Type B pancreatic cell (in vitro differentiated cells): ENCODE data around the gene POLK. TPM values are rescaled to one million over a fixed set of nuclear protein-coding genes. Genes with fewer than 3 reads are reported as not detected.
"Not testable (repeated sequence)": the region's sequence is repeated elsewhere in the genome, so short reads cannot be mapped to it uniquely, and the experiment has no call there.

Experiments used
- DNase-seq: peaks from one replicate; pipeline ENCODE4 v3.0.0; 2021; ENCODE audit warnings: mixed read lengths; ENCODE audit not compliant: unreplicated experiment; ENCODE audit errors: extremely low spot score
- H3K27ac Mint-ChIP-seq: 2 replicates; pipeline ENCODE4 v1.8.0; 2021; ENCODE audit warnings: mild to moderate bottlenecking, mixed read lengths
- H3K27me3 Mint-ChIP-seq: 2 replicates; pipeline ENCODE4 v1.8.0; 2021; ENCODE audit warnings: mixed read lengths
- H3K36me3 Mint-ChIP-seq: 2 replicates; pipeline ENCODE4 v1.8.0; 2021; ENCODE audit warnings: mixed read lengths
- H3K4me1 Mint-ChIP-seq: one replicate; pipeline ENCODE4 v1.8.0; 2021; ENCODE audit warnings: mixed read lengths; ENCODE audit not compliant: unreplicated experiment
- H3K4me3 Mint-ChIP-seq: 2 replicates; pipeline ENCODE4 v1.8.0; 2021; ENCODE audit warnings: mild to moderate bottlenecking, mixed read lengths
- H3K9me3 Mint-ChIP-seq: 2 replicates; pipeline ENCODE4 v1.8.0; 2021; ENCODE audit warnings: mixed read lengths
- total RNA-seq: library from RNA; stranded (reverse); gene quantifications from 2 replicates; pipeline ENCODE4 v1.2.1, GENCODE V29; 2021; ENCODE audit warnings: low replicate concordance
- TF ChIP-seq, protein P1 (sequence below): fragments of 200-600 bp; sonication (generic); conservative IDR thresholded peaks from 2 replicates; pipeline ENCODE4 v1.5.0; 2021; ENCODE audit warnings: antibody characterized with exemption, mild to moderate bottlenecking

Gene POLK
- total RNA-seq, 1 donor from 2014 or later: 21.2 TPM

DNA sequence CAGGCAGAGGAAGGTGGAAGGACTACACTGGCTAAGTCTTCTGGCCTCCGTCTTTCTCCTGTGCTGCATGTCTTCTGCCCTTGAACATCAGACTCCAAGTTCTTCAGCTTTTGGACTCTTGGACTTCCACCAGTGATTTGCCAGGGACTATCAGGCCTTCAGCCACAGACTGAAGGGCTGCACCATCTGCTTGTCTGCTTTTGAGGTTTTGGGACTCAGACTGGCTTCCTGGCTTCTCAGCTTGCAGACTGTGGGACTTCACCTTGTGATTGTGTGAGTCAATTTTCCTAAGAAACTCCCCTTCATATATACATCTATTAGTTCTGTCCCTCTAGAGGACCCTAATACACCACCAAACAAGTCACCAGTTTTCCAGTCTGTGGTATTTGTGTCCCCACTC, 89.9 kb downstream of the POLK start:
- peaks cover 19% of the 10 kb centered on the region for H3K36me3 Mint-ChIP-seq
- H3K4me3 Mint-ChIP-seq: peak overlapping the region; percentile 38
- H3K27me3 Mint-ChIP-seq: no peaks in the 10 kb centered on the region
- H3K27ac Mint-ChIP-seq: peak overlapping the region; percentile 87
- no peak for DNase-seq
- TF ChIP-seq, protein P1, sequence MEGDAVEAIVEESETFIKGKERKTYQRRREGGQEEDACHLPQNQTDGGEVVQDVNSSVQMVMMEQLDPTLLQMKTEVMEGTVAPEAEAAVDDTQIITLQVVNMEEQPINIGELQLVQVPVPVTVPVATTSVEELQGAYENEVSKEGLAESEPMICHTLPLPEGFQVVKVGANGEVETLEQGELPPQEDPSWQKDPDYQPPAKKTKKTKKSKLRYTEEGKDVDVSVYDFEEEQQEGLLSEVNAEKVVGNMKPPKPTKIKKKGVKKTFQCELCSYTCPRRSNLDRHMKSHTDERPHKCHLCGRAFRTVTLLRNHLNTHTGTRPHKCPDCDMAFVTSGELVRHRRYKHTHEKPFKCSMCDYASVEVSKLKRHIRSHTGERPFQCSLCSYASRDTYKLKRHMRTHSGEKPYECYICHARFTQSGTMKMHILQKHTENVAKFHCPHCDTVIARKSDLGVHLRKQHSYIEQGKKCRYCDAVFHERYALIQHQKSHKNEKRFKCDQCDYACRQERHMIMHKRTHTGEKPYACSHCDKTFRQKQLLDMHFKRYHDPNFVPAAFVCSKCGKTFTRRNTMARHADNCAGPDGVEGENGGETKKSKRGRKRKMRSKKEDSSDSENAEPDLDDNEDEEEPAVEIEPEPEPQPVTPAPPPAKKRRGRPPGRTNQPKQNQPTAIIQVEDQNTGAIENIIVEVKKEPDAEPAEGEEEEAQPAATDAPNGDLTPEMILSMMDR: no peak
- H3K4me1 Mint-ChIP-seq: peaks cover 20% of the 10 kb centered on the region
- H3K9me3 Mint-ChIP-seq: peaks cover 5% of the 10 kb centered on the region

DNA sequence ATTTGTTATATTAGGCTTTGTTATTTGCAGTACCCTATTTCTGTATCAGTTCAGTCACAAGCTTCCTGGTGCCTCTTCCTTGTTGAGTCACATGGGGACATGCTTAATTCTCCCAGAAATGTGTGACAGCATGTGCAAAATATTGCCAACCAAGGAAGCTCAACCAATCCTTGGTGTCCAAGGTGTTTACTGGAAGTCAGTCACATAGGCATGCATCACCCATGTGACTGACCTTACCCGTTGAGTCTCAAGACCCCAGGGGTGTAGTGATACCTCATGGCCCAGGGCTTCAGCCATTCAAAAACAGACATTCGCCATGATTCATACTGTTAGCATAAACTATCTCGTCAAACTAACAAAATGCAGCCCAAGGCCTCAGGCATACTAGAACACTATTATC, 90.3 kb downstream of the POLK start:
- TF ChIP-seq, protein P1: no peak
- H3K4me1 Mint-ChIP-seq: peaks cover 24% of the 10 kb centered on the region
- no peak for DNase-seq
- H3K27ac Mint-ChIP-seq: peak overlapping the region; percentile 87
- H3K4me3 Mint-ChIP-seq: peak overlapping the region; percentile 38
- H3K27me3 Mint-ChIP-seq: no peaks in the 10 kb centered on the region
- H3K36me3 Mint-ChIP-seq: peaks cover 18% of the 10 kb centered on the region
- H3K9me3 Mint-ChIP-seq: peaks cover 5% of the 10 kb centered on the region

DNA sequence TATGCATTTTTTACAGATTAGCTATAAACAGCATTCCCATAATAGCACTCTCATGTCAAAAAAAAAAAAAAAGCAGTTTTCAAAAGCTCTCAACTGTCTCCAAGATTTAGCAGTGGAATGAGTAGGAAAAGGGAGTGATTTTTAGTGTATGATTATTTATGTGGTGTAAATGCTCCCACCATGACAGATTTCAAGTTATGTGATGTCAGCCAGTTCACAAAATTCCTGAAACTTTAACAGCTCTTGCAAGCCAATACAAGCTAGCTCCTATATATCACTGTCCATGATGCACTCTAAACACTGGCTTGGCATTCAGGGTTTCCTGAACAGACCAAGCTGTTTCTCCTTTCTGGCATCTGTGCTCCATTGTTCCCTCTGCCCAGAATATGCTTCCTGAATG, 91.7 kb downstream of the POLK start:
- no peak for DNase-seq

DNA sequence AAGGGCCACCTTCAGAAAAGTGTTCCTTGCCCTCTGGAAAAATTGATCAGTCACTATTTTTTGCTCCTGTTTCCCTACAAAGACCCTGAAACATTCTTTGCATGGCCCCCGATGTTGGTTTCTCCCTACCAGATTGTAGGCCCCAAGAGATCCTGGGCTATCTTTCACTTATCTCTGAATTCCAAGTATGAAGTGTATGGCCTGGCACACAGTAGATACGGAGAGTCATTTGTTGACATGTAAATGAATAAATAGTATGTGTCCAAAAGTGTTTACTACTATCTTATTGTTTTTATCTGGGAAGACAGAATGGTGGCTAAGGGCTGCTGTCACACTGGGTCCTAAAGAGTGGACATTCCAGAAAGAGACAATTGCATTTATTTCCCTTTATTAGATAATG, 92.1 kb downstream of the POLK start:
- Mint-ChIP-seq H3K9me3 (peaks cover 5% of the 10 kb centered on the region), H3K4me3 (peak overlapping the region; percentile 13), H3K27ac (peak overlapping the region; percentile 65), H3K36me3 (peaks cover 18% of the 10 kb centered on the region), H3K4me1 (peaks cover 29% of the 10 kb centered on the region), H3K27me3 (no peaks in the 10 kb centered on the region)
- TF ChIP-seq, protein P1: no peak
- no peak for DNase-seq

More for the DNA sequence above, 91.7 kb downstream of the POLK start:
- peaks cover 5% of the 10 kb centered on the region for H3K9me3 Mint-ChIP-seq
- peaks cover 18% of the 10 kb centered on the region for H3K36me3 Mint-ChIP-seq
- H3K27me3 Mint-ChIP-seq: no peaks in the 10 kb centered on the region
- TF ChIP-seq, protein P1: no peak
- peak overlapping the region; percentile 13 for H3K4me3 Mint-ChIP-seq
- H3K27ac Mint-ChIP-seq: peak overlapping the region; percentile 65
- peaks cover 29% of the 10 kb centered on the region for H3K4me1 Mint-ChIP-seq

DNA sequence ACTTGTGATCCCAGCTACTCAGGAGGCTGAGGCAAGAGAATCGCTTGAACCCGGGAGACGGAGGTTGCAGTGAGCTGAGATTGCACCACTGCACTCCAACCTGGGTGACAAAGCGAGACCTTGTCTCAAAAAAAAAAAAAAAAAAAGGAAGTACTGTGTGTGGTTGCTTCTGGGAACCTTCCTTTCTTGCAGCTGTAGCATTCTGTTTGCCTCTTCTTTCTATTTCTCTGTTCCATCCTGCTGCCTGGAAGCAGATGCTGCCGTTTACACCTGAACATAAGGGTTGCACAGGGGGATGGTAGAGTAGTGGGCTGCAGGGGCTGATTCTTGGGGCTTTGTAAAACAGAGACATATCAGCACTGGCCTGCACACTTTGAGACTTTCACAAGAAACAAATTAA, 95.7 kb downstream of the POLK start:
- not testable (repeated sequence) for DNase-seq, H3K4me3 Mint-ChIP-seq, H3K27ac Mint-ChIP-seq, H3K9me3 Mint-ChIP-seq, H3K27me3 Mint-ChIP-seq
- H3K36me3 Mint-ChIP-seq: peaks cover 16% of the 10 kb centered on the region
- peaks cover 36% of the 10 kb centered on the region for H3K4me1 Mint-ChIP-seq

DNA sequence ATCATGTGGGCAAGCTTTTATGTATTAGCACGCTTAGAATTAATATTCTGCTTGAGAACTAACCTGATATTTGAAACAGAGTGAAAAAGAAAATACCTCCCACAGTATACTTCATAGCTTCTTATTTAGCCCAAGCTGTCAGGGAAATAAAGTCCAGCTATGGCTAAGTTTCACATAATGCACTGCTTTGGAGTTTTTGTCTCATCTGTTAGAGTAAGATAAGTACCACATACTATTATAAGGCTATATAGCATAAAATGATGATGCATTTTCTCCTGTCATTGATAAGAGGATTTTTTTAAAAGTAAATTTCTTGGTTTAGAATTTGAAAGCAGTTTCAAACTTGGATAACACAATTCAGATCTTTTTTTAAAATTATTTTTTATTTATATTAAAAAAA, 97.2 kb downstream of the POLK start:
- Mint-ChIP-seq H3K27me3 (no peaks in the 10 kb centered on the region), H3K4me1 (peaks cover 26% of the 10 kb centered on the region), H3K27ac (no peak overlapping the region), H3K36me3 (peaks cover 7% of the 10 kb centered on the region), H3K9me3 (no peaks in the 10 kb centered on the region), H3K4me3 (no peak overlapping the region)
- TF ChIP-seq, protein P1: no peak
- no peak for DNase-seq
